MM.1S (cell line): ENCODE measurements around the gene CACNA2D1.
A peak's percentile ranks its signal among the peaks of the same experiment; 100 is the strongest.

ENCODE experiments used
- DNase-seq: peaks from one replicate; pipeline ENCODE4 v3.0.0-alpha.2; 2015
- H2AFZ ChIP-seq: fragments of 300-600 bp; sonication (generic); 2 replicates; pipeline ENCODE4 v1.6.0; 2016; ENCODE audit warnings: antibody characterized with exemption, low read length
- H3F3A ChIP-seq: fragments of 300-600 bp; sonication (generic); 2 replicates; pipeline ENCODE4 v1.6.1; 2016; ENCODE audit warnings: mild to moderate bottlenecking, antibody characterized with exemption, low read length, moderate library complexity, mixed read lengths; ENCODE audit not compliant: insufficient read depth
- H3K27ac ChIP-seq: fragments of 300-600 bp; sonication (generic); 2 replicates; pipeline ENCODE4 v1.5.1; 2016; ENCODE audit warnings: mild to moderate bottlenecking, low read length
- H3K27me3 ChIP-seq: fragments of 300-600 bp; sonication (generic); replicated peaks from 2 replicates; pipeline ENCODE4 v1.6.0; 2016; ENCODE audit warnings: low read length; ENCODE audit not compliant: insufficient read depth
- H3K36me3 ChIP-seq: fragments of 300-600 bp; sonication (generic); replicated peaks from 2 replicates; pipeline ENCODE4 v1.6.1; 2016; ENCODE audit warnings: mild to moderate bottlenecking, low read length, mixed read lengths; ENCODE audit not compliant: insufficient read depth
- H3K4me1 ChIP-seq: fragments of 300-600 bp; sonication (generic); 2 replicates; pipeline ENCODE4 v1.6.1; 2016; ENCODE audit warnings: low read length, mixed read lengths
- H3K4me2 ChIP-seq: fragments of 300-600 bp; sonication (generic); 2 replicates; pipeline ENCODE4 v1.6.0; 2016; ENCODE audit warnings: low read depth, low read length
- H3K4me3 ChIP-seq: fragments of 300-600 bp; sonication (generic); 2 replicates; pipeline ENCODE4 v1.5.1; 2016; ENCODE audit warnings: low read length, mixed read lengths
- H3K79me2 ChIP-seq: fragments of 300-600 bp; sonication (generic); 2 replicates; pipeline ENCODE4 v1.6.1; 2016; ENCODE audit warnings: mixed run types, low read length, mixed read lengths
- H3K9ac ChIP-seq: fragments of 300-600 bp; sonication (generic); 2 replicates; pipeline ENCODE4 v1.6.1; 2016; ENCODE audit warnings: low read length, mixed read lengths
- H3K9me2 ChIP-seq: fragments of 300-600 bp; sonication (generic); replicated peaks from 2 replicates; pipeline ENCODE4 v1.6.1; 2016; ENCODE audit warnings: mild to moderate bottlenecking, low read length, mixed read lengths; ENCODE audit not compliant: insufficient read depth
- H3K9me3 ChIP-seq: fragments of 300-600 bp; sonication (generic); replicated peaks from 2 replicates; pipeline ENCODE4 v1.6.1; 2016; ENCODE audit warnings: mild to moderate bottlenecking, low read length, mixed read lengths; ENCODE audit not compliant: insufficient read depth
- H4K20me1 ChIP-seq: fragments of 300-600 bp; sonication (generic); 2 replicates; pipeline ENCODE4 v1.6.1; 2016; ENCODE audit warnings: mild to moderate bottlenecking, low read length, moderate library complexity, mixed read lengths; ENCODE audit not compliant: insufficient read depth
- EZH2 ChIP-seq: fragments of 300-600 bp; sonication (generic); optimal IDR thresholded peaks from 2 replicates; pipeline ENCODE3; 2017; ENCODE audit warnings: low read depth, mild to moderate bottlenecking, antibody characterized with exemption, low read length, mixed read lengths
- EZH2phosphoT487 ChIP-seq: fragments of 300-600 bp; sonication (generic); IDR thresholded peaks from 2 replicates; pipeline ENCODE4 v1.6.1; 2018; ENCODE audit warnings: antibody characterized with exemption, low read length
- TF ChIP-seq, protein P1 (sequence below): fragments of 300-600 bp; sonication (generic); IDR thresholded peaks from 2 replicates; pipeline ENCODE4 v1.5.1; 2016; ENCODE audit warnings: antibody characterized with exemption, low read length, mixed read lengths

CACNA2D1 gene

DNA sequence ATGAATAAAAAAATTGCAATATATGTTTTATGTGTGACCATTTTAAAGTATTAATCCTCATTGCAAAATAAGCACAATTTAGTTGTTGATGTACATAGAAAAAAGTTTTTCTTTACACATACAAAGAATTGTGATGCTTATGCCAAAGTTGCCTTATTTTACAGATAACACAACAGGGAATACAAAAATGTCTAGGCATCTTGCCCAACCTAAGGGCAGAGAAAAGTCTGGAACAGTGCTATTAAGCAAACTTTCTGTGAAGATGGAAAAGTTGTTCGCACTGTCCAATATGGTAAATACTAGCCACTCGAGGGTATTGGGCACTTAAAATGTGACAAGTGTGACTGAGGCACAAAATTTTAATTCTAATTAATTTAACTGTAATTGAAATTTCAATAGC is 483.6 kb downstream of the CACNA2D1 start:
- H3K27ac ChIP-seq, result no peak overlapping the region
- no peak overlapping the region for H3K9ac ChIP-seq
- no peak overlapping the region for H3K4me3 ChIP-seq
- no peaks in the 10 kb centered on the region for H3K79me2 ChIP-seq
- H3K36me3 ChIP-seq, result no peaks in the 10 kb centered on the region
- H3K4me2 ChIP-seq, result no peak overlapping the region
- H3K27me3 ChIP-seq, result no peaks in the 10 kb centered on the region
- H3K9me3 ChIP-seq, result no peaks in the 10 kb centered on the region
- H4K20me1 ChIP-seq, result no peaks in the 10 kb centered on the region
- H3K9me2 ChIP-seq, result no peaks in the 10 kb centered on the region
- DNase-seq, result no peak
- H2AFZ ChIP-seq, result no peak overlapping the region
- H3F3A ChIP-seq, result 0 out of 2 replicates have a peak, but pooled peaks cover 5% of the 10 kb centered on the region
- TF ChIP-seq, protein P1, sequence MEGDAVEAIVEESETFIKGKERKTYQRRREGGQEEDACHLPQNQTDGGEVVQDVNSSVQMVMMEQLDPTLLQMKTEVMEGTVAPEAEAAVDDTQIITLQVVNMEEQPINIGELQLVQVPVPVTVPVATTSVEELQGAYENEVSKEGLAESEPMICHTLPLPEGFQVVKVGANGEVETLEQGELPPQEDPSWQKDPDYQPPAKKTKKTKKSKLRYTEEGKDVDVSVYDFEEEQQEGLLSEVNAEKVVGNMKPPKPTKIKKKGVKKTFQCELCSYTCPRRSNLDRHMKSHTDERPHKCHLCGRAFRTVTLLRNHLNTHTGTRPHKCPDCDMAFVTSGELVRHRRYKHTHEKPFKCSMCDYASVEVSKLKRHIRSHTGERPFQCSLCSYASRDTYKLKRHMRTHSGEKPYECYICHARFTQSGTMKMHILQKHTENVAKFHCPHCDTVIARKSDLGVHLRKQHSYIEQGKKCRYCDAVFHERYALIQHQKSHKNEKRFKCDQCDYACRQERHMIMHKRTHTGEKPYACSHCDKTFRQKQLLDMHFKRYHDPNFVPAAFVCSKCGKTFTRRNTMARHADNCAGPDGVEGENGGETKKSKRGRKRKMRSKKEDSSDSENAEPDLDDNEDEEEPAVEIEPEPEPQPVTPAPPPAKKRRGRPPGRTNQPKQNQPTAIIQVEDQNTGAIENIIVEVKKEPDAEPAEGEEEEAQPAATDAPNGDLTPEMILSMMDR, result no peak
- TF ChIP-seq EZH2 (no peak), EZH2phosphoT487 (no peak)
- H3K4me1 ChIP-seq, result peaks cover 24% of the 10 kb centered on the region

GRCh38 chr7:81957517-81957916 is 486.1 kb downstream of the CACNA2D1 start:
- Histone ChIP-seq H3K9me3 (no peaks in the 10 kb centered on the region), H3K27ac (no peak overlapping the region; the same call in 1 of the 2 replicates), H3K4me3 (peak overlapping the region; percentile 23; the same call in 1 of the 2 replicates), H3K9ac (peak overlapping the region; percentile 1; the same call in 1 of the 2 replicates), H3K4me1 (peaks cover 19% of the 10 kb centered on the region), H4K20me1 (no peaks in the 10 kb centered on the region), H3K36me3 (no peaks in the 10 kb centered on the region), H3K9me2 (no peaks in the 10 kb centered on the region), H2AFZ (peak overlapping the region; percentile 13), H3K4me2 (peak overlapping the region; percentile 48), H3K27me3 (no peaks in the 10 kb centered on the region), H3F3A (0 out of 2 replicates have a peak, but pooled peaks cover 5% of the 10 kb centered on the region), H3K79me2 (no peaks in the 10 kb centered on the region)
- peak; percentile 55 for DNase-seq
- TF ChIP-seq EZH2 (no peak), EZH2phosphoT487 (no peak)
- TF ChIP-seq, protein P1, result no peak

GRCh38 chr7:81956520-81956919 is 487.1 kb downstream of the CACNA2D1 start:
- H3K4me1 ChIP-seq, result peaks cover 19% of the 10 kb centered on the region
- TF ChIP-seq EZH2, result no peak
- TF ChIP-seq EZH2phosphoT487, result no peak
- TF ChIP-seq, protein P1, result peak; percentile 67
- no peak overlapping the region for H3K27ac ChIP-seq
- H3K9me2 ChIP-seq, result no peaks in the 10 kb centered on the region
- H3K9me3 ChIP-seq, result no peaks in the 10 kb centered on the region
- H3K4me3 ChIP-seq, result no peak overlapping the region
- peak overlapping the region; percentile 13; the same call in 1 of the 2 replicates for H3K4me2 ChIP-seq
- H3K79me2 ChIP-seq, result no peaks in the 10 kb centered on the region
- no peaks in the 10 kb centered on the region for H4K20me1 ChIP-seq
- no peaks in the 10 kb centered on the region for H3K36me3 ChIP-seq
- H3F3A ChIP-seq, result 0 out of 2 replicates have a peak, but pooled peaks cover 5% of the 10 kb centered on the region
- DNase-seq, result peak; percentile 69
- H2AFZ ChIP-seq, result no peak overlapping the region
- H3K27me3 ChIP-seq, result no peaks in the 10 kb centered on the region
- no peak overlapping the region for H3K9ac ChIP-seq
